ENCODE measurements around the gene PLEKHA4.
"Not testable (repeated sequence)": the region's sequence is repeated elsewhere in the genome, so short reads cannot be mapped to it uniquely, and the experiment has no call there.

DNA sequence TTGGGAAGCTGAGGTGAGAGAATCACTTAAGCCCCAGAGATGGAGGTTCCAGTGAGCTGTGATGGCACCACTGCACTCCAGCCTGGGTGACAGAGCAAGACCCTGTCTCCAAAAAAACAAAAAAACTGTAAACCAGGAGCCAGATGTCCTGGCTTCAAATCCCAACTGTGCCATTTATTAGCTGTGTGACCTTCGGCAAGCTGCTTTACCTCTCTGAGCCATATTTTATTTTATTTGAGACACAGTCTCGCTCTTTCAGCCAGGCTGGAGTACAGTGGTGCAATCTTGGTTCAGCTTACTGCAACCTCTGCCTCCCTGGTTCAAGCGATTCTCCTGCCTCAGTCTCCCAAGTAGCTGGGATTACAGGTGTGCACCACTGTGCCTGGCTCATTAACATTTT lies 21.8 kb downstream of the PLEKHA4 start:
- not testable (repeated sequence) for TF ChIP-seq CTCF, POLR2AphosphoS5 (IDR thresholded peaks at IDR 0.05)
